OCI-LY3 (cell line): ENCODE results near the gene LANCL3.

Source experiments
- H2AFZ ChIP-seq: fragments of 200-600, 300-600 bp; shearing (Covaris generic); 2 replicates; pipeline ENCODE4 v1.6.0; 2014; ENCODE audit warnings: antibody characterized with exemption, low read depth, low read length
- H3K27ac ChIP-seq: fragments of 200-600, 300-600 bp; sonication (generic); 2 replicates; pipeline ENCODE4 v1.5.1; 2014; ENCODE audit warnings: mild to moderate bottlenecking, low read length, moderate library complexity, mixed read lengths
- H3K27me3 ChIP-seq: fragments of 200-600, 300-600 bp; sonication (generic); 2 replicates; pipeline ENCODE4 v1.6.1; 2014; ENCODE audit warnings: low read depth, low read length, mixed read lengths
- H3K36me3 ChIP-seq: fragments of 200-600, 300-600 bp; sonication (generic); replicated peaks from 2 replicates; pipeline ENCODE3; 2014; ENCODE audit warnings: low read depth, low read length, mixed read lengths
- H3K4me1 ChIP-seq: fragments of 300-600, 200-600 bp; sonication (generic); 2 replicates; pipeline ENCODE4 v1.6.1; 2014; ENCODE audit warnings: low read length, mixed read lengths
- H3K4me2 ChIP-seq: fragments of 200-600, 300-600 bp; sonication (generic); 2 replicates; pipeline ENCODE4 v1.6.1; 2014; ENCODE audit warnings: low read length, mixed read lengths
- H3K4me3 ChIP-seq: fragments of 300-600, 200-600 bp; sonication (generic); 2 replicates; pipeline ENCODE4 v1.5.1; 2014; ENCODE audit warnings: antibody characterized with exemption, mild to moderate bottlenecking, low read length, moderate library complexity
- H3K79me2 ChIP-seq: fragments of 300-600, 200-600 bp; shearing (Covaris generic); 2 replicates; pipeline ENCODE4 v1.6.1; 2014; ENCODE audit warnings: mild to moderate bottlenecking, low read length, mixed read lengths
- H3K9ac ChIP-seq: fragments of 300-600, 200-600 bp; shearing (Covaris generic); 2 replicates; pipeline ENCODE4 v1.6.0; 2014; ENCODE audit warnings: mild to moderate bottlenecking, low read length, moderate library complexity
- H3K9me3 ChIP-seq: fragments of 200-600, 300-600 bp; shearing (Covaris generic); 2 replicates; pipeline ENCODE4 v1.6.1; 2014; ENCODE audit warnings: low read length, mixed read lengths; ENCODE audit not compliant: insufficient read depth
- H4K20me1 ChIP-seq: fragments of 200-600, 300-600 bp; sonication (generic); 2 replicates; pipeline ENCODE4 v1.6.1; 2016; ENCODE audit warnings: low read length, mixed read lengths; ENCODE audit not compliant: insufficient read depth
- EZH2phosphoT487 ChIP-seq: fragments of 200-600 bp; shearing (Covaris generic); IDR thresholded peaks from 2 replicates; pipeline ENCODE4 v1.6.1; 2018; ENCODE audit warnings: antibody characterized with exemption, mixed run types, low read depth
- TF ChIP-seq, protein P1 (sequence below): fragments of 200-600, 300-600 bp; sonication (generic); IDR thresholded peaks from 2 replicates; pipeline ENCODE4 v1.5.1; 2014; ENCODE audit warnings: antibody characterized with exemption, low read length, low read depth

Gene LANCL3

DNA sequence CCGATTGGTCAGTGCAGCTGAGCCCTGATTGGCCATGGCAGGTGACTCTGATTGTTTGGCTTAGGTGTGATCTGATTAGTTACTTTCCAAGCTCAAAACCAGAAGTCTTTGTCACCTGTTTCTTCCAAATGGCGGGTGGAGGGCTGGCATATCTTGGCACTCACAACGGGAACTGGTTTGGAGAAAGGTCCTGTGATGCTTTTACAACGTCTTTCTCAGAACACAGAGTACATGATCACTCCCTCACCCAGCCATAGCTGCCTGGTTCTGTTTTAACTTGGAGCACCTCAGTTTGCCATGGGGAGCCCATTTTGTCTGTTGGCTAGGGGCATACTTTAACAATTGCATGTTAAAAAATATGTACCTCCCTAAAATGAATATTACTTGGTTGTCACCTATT lies 101.1 kb downstream of the LANCL3 start:
- H3K36me3 ChIP-seq: no peaks in the 10 kb centered on the region
- no peaks in the 10 kb centered on the region for H3K9me3 ChIP-seq
- no peaks in the 10 kb centered on the region for H3K27me3 ChIP-seq
- no peaks in the 10 kb centered on the region for H4K20me1 ChIP-seq
- no peaks in the 10 kb centered on the region for H3K79me2 ChIP-seq
- H3K9ac ChIP-seq: no peak overlapping the region
- TF ChIP-seq, protein P1, sequence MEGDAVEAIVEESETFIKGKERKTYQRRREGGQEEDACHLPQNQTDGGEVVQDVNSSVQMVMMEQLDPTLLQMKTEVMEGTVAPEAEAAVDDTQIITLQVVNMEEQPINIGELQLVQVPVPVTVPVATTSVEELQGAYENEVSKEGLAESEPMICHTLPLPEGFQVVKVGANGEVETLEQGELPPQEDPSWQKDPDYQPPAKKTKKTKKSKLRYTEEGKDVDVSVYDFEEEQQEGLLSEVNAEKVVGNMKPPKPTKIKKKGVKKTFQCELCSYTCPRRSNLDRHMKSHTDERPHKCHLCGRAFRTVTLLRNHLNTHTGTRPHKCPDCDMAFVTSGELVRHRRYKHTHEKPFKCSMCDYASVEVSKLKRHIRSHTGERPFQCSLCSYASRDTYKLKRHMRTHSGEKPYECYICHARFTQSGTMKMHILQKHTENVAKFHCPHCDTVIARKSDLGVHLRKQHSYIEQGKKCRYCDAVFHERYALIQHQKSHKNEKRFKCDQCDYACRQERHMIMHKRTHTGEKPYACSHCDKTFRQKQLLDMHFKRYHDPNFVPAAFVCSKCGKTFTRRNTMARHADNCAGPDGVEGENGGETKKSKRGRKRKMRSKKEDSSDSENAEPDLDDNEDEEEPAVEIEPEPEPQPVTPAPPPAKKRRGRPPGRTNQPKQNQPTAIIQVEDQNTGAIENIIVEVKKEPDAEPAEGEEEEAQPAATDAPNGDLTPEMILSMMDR: no peak
- no peak for TF ChIP-seq EZH2phosphoT487
- H3K4me2 ChIP-seq: no peak overlapping the region
- H3K27ac ChIP-seq: no peak overlapping the region
- no peak overlapping the region for H2AFZ ChIP-seq
- H3K4me1 ChIP-seq: peaks cover 15% of the 10 kb centered on the region
- no peak overlapping the region for H3K4me3 ChIP-seq

DNA sequence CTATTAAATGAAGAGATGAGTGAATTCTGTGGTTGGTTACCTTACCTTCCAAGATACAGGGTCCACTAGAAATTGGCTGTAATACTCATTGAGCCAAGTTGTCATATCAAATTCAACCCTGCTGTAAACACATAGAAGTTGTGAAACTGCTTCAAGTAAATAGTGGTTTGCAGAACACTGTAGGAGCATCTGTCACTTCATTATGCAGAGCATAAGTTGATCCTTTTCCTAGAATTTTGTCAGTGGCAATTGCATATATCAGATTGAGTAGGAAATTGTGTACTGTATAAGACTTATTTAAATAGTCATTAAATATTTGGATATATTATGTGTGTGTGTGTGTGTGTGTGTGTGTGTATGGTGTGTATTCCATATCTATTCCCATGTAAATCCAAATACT lies 105.3 kb downstream of the LANCL3 start:
- Histone ChIP-seq H3K4me1 (peaks cover 29% of the 10 kb centered on the region), H3K27ac (no peak overlapping the region), H3K27me3 (no peaks in the 10 kb centered on the region), H3K4me3 (no peak overlapping the region), H2AFZ (no peak overlapping the region), H3K4me2 (no peak overlapping the region; the same call in 1 of the 2 replicates), H3K9ac (no peak overlapping the region), H3K36me3 (no peaks in the 10 kb centered on the region), H3K9me3 (no peaks in the 10 kb centered on the region), H4K20me1 (no peaks in the 10 kb centered on the region), H3K79me2 (no peaks in the 10 kb centered on the region)
- TF ChIP-seq, protein P1: no peak
- no peak for TF ChIP-seq EZH2phosphoT487

DNA sequence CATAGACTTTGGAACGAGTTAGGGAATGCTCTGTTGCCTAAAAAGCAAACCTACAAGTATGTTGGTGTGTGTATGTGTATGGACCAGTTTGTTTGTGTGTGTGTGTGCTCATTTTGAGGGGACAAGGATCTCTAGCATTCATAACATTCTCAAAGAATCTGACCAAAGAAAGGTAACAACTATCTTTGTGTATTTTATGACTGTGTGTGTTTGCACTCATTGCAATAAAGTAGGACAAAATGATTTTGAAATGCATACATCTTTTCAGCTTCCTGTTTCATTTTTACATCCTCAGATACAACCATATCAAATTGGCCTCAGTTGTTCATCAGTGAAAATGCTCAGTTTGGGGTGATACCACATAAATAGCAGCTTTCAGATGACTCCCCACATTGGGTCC lies 105.8 kb downstream of the LANCL3 start:
- H3K27ac ChIP-seq: peak overlapping the region; percentile 67
- no peaks in the 10 kb centered on the region for H3K79me2 ChIP-seq
- peak overlapping the region; percentile 29 for H3K4me3 ChIP-seq

DNA sequence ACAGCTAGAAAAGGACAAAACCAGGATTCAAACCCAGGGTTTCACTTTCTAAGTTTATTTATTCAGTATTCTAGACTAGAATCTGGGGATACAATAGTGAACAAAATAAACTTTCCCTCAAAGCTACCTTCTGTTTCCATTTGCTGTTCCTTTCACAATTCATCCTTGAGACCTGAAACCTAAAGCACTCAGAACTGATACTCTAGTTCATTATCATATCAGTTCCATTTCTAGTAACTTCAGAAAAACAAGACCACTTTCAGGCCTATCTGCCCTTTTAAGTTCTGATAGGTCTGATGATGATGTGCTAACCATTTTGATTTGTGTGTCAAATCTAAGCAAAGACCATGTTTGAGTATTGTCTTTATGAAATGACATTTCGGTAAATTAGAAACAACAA lies 106.3 kb downstream of the LANCL3 start:
- Histone ChIP-seq H2AFZ (no peak overlapping the region), H3K27ac (peak overlapping the region; percentile 67)

More for the DNA sequence above, 105.8 kb downstream of the LANCL3 start:
- H4K20me1 ChIP-seq: no peaks in the 10 kb centered on the region
- H2AFZ ChIP-seq: no peak overlapping the region
- H3K27me3 ChIP-seq: no peaks in the 10 kb centered on the region
- H3K9me3 ChIP-seq: no peaks in the 10 kb centered on the region
- no peaks in the 10 kb centered on the region for H3K36me3 ChIP-seq
- TF ChIP-seq EZH2phosphoT487: no peak
- TF ChIP-seq, protein P1: no peak
- H3K4me1 ChIP-seq: peaks cover 29% of the 10 kb centered on the region
- H3K4me2 ChIP-seq: peak overlapping the region; percentile 54
- no peak overlapping the region for H3K9ac ChIP-seq

More for the DNA sequence above, 106.3 kb downstream of the LANCL3 start:
- Histone ChIP-seq H3K4me1 (peaks cover 29% of the 10 kb centered on the region), H4K20me1 (no peaks in the 10 kb centered on the region), H3K4me3 (peak overlapping the region; percentile 29), H3K9ac (no peak overlapping the region), H3K9me3 (no peaks in the 10 kb centered on the region), H3K4me2 (peak overlapping the region; percentile 54), H3K27me3 (no peaks in the 10 kb centered on the region), H3K36me3 (no peaks in the 10 kb centered on the region), H3K79me2 (no peaks in the 10 kb centered on the region)
- TF ChIP-seq, protein P1: no peak
- TF ChIP-seq EZH2phosphoT487: no peak
